ENCODE data around the gene ASB17.
"Not testable (repeated sequence)": the region's sequence is repeated elsewhere in the genome, so short reads cannot be mapped to it uniquely, and the experiment has no call there.

Gene ASB17

GRCh38 chr1:75969550-75969949 lies 37.3 kb upstream of the ASB17 start:
- H3K9me2 ChIP-seq (replicated peaks; ENCODE audit: low read depth, low read length): no peaks in the 10 kb centered on the region
- no peaks in the 10 kb centered on the region for H3F3A ChIP-seq (ENCODE audit: low read depth)
- H3K79me2 ChIP-seq (ENCODE audit: insufficient read depth, low read length): no peaks in the 10 kb centered on the region
- no peak overlapping the region for H3K4me2 ChIP-seq (ENCODE audit: low read depth, low read length, poor library complexity, severe bottlenecking)
- H3K9ac ChIP-seq (ENCODE audit: low read depth, low read length, poor library complexity, severe bottlenecking): no peak overlapping the region
- no peaks in the 10 kb centered on the region for H3K36me3 ChIP-seq (ENCODE audit: insufficient read depth, low read length)
- H3K27me3 ChIP-seq (ENCODE audit: insufficient read depth, low read length, poor library complexity, severe bottlenecking): no peaks in the 10 kb centered on the region
- TF ChIP-seq EZH2phosphoT487 (IDR thresholded peaks at IDR 0.05; ENCODE audit: borderline replicate concordance): no peak
- TF ChIP-seq CTCF (conservative IDR thresholded peaks at IDR 0.05; ENCODE audit: low read length): no peak
- no peak overlapping the region for H3K4me3 ChIP-seq (ENCODE audit: low read length, poor library complexity, severe bottlenecking)
- no peaks in the 10 kb centered on the region for H3K9me3 ChIP-seq (ENCODE audit: insufficient read depth, low read depth, low read length)
- H4K20me1 ChIP-seq (ENCODE audit: insufficient read depth, low read length, poor library complexity, severe bottlenecking): no peaks in the 10 kb centered on the region
- no peak overlapping the region for H2AFZ ChIP-seq (ENCODE audit: low read length)
- H3K4me1 ChIP-seq (ENCODE audit: insufficient read depth, low read length, poor library complexity, severe bottlenecking): no peaks in the 10 kb centered on the region

GRCh38 chr1:75967719-75968118 lies 35.5 kb upstream of the ASB17 start:
- no peak for TF ChIP-seq CTCF (conservative IDR thresholded peaks at IDR 0.05; ENCODE audit: low read length)
- no peak for TF ChIP-seq EZH2phosphoT487 (IDR thresholded peaks at IDR 0.05; ENCODE audit: borderline replicate concordance)
- Histone ChIP-seq H2AFZ (ENCODE audit: low read length) (no peak overlapping the region), H3K36me3 (ENCODE audit: insufficient read depth, low read length) (no peaks in the 10 kb centered on the region), H4K20me1 (ENCODE audit: insufficient read depth, low read length, poor library complexity, severe bottlenecking) (no peaks in the 10 kb centered on the region), H3K4me1 (ENCODE audit: insufficient read depth, low read length, poor library complexity, severe bottlenecking) (no peaks in the 10 kb centered on the region), H3K9me2 (replicated peaks; ENCODE audit: low read depth, low read length) (no peaks in the 10 kb centered on the region), H3K27me3 (ENCODE audit: insufficient read depth, low read length, poor library complexity, severe bottlenecking) (no peaks in the 10 kb centered on the region), H3K9ac (ENCODE audit: low read depth, low read length, poor library complexity, severe bottlenecking) (no peak overlapping the region), H3K4me3 (ENCODE audit: low read length, poor library complexity, severe bottlenecking) (no peak overlapping the region), H3K9me3 (ENCODE audit: insufficient read depth, low read depth, low read length) (no peaks in the 10 kb centered on the region), H3K79me2 (ENCODE audit: insufficient read depth, low read length) (no peaks in the 10 kb centered on the region), H3F3A (ENCODE audit: low read depth) (no peaks in the 10 kb centered on the region), H3K4me2 (ENCODE audit: low read depth, low read length, poor library complexity, severe bottlenecking) (no peak overlapping the region)

- no peaks in the 10 kb centered on the region for H3K79me2 ChIP-seq (ENCODE audit: insufficient read depth, low read length)
- H2AFZ ChIP-seq (ENCODE audit: low read length): no peak overlapping the region
- H3K27me3 ChIP-seq (ENCODE audit: insufficient read depth, low read length, poor library complexity, severe bottlenecking): no peaks in the 10 kb centered on the region
- TF ChIP-seq EZH2phosphoT487 (IDR thresholded peaks at IDR 0.05; ENCODE audit: borderline replicate concordance) (no peak), CTCF (conservative IDR thresholded peaks at IDR 0.05; ENCODE audit: low read length) (no peak)
- no peak overlapping the region for H3K4me2 ChIP-seq (ENCODE audit: low read depth, low read length, poor library complexity, severe bottlenecking)
- no peaks in the 10 kb centered on the region for H3K9me2 ChIP-seq (replicated peaks; ENCODE audit: low read depth, low read length)
- no peak overlapping the region for H3K9ac ChIP-seq (ENCODE audit: low read depth, low read length, poor library complexity, severe bottlenecking)
- H3F3A ChIP-seq (ENCODE audit: low read depth): no peaks in the 10 kb centered on the region
- no peaks in the 10 kb centered on the region for H3K4me1 ChIP-seq (ENCODE audit: insufficient read depth, low read length, poor library complexity, severe bottlenecking)
- no peaks in the 10 kb centered on the region for H4K20me1 ChIP-seq (ENCODE audit: insufficient read depth, low read length, poor library complexity, severe bottlenecking)
- H3K9me3 ChIP-seq (ENCODE audit: insufficient read depth, low read depth, low read length): no peaks in the 10 kb centered on the region
- H3K4me3 ChIP-seq (ENCODE audit: low read length, poor library complexity, severe bottlenecking): no peak overlapping the region
- H3K36me3 ChIP-seq (ENCODE audit: insufficient read depth, low read length): no peaks in the 10 kb centered on the region
Measured at GRCh38 chr1:75964760-75965408, 32.7 kb upstream of the ASB17 start.

GRCh38 chr1:75964110-75964759 lies 32.0 kb upstream of the ASB17 start:
- H2AFZ ChIP-seq (ENCODE audit: low read length); H3F3A ChIP-seq (ENCODE audit: low read depth); H3K4me2 ChIP-seq (ENCODE audit: low read depth, low read length, poor library complexity, severe bottlenecking): not testable (repeated sequence)

More at GRCh38 chr1:75964110-75964759, 32.0 kb upstream of the ASB17 start:
- not testable (repeated sequence) for H3K9me3 ChIP-seq (ENCODE audit: insufficient read depth, low read depth, low read length); H3K4me3 ChIP-seq (ENCODE audit: low read length, poor library complexity, severe bottlenecking); H3K4me1 ChIP-seq (ENCODE audit: insufficient read depth, low read length, poor library complexity, severe bottlenecking); H3K9ac ChIP-seq (ENCODE audit: low read depth, low read length, poor library complexity, severe bottlenecking); H3K79me2 ChIP-seq (ENCODE audit: insufficient read depth, low read length); H4K20me1 ChIP-seq (ENCODE audit: insufficient read depth, low read length, poor library complexity, severe bottlenecking); H3K27me3 ChIP-seq (ENCODE audit: insufficient read depth, low read length, poor library complexity, severe bottlenecking); H3K9me2 ChIP-seq (replicated peaks; ENCODE audit: low read depth, low read length); H3K36me3 ChIP-seq (ENCODE audit: insufficient read depth, low read length)

Measured in Loucy (cell line).